ENCODE results near the gene SF3B3.
"Not testable (repeated sequence)": the region's sequence is repeated elsewhere in the genome, so short reads cannot be mapped to it uniquely, and the experiment has no call there.

The SF3B3 gene

GRCh38 chr16:70611785-70612303, 88.2 kb downstream of the SF3B3 start:
- POLR2A ChIA-PET: no interaction called here
- DNase-seq (ENCODE audit: extremely low spot score): no peak
- CTCF ChIA-PET: interaction anchor here (0.6 kb wide), 1 partner anchor 330 kb away, joined by 3 read pairs; no protein-coding TSS in a partner anchor
- no peak for TF ChIP-seq SUZ12 (IDR thresholded peaks at IDR 0.05)
- no peak for TF ChIP-seq NFRKB (IDR thresholded peaks at IDR 0.05)
- TF ChIP-seq FOXM1 (IDR thresholded peaks at IDR 0.05; ENCODE audit: borderline replicate concordance): no peak
- TF ChIP-seq FOXK2 (IDR thresholded peaks at IDR 0.05): no peak
- TF ChIP-seq TARDBP (IDR thresholded peaks at IDR 0.05): no peak
- no peak for TF ChIP-seq ZNF384 (IDR thresholded peaks at IDR 0.05)
- TF ChIP-seq PKNOX1 (IDR thresholded peaks at IDR 0.05): no peak
- TF ChIP-seq L3MBTL2 (conservative IDR thresholded peaks at IDR 0.05): no peak
- TF ChIP-seq FOXA1 (IDR thresholded peaks at IDR 0.05): no peak
- TF ChIP-seq BHLHE40 (IDR thresholded peaks at IDR 0.05; ENCODE audit: borderline replicate concordance): no peak
- TF ChIP-seq HDGF (IDR thresholded peaks at IDR 0.05; ENCODE audit: borderline replicate concordance): no peak
- no peak for TF ChIP-seq LEF1 (IDR thresholded peaks at IDR 0.05; ENCODE audit: borderline replicate concordance)

- no peak for DNase-seq (ENCODE audit: extremely low spot score)
- ChIA-PET POLR2A (no interaction called here), CTCF (interaction anchor here (0.5 kb wide), 1 partner anchor 11 kb away, joined by 4 read pairs; no protein-coding TSS in a partner anchor)
- TF ChIP-seq ARNT (IDR thresholded peaks at IDR 0.05) (no peak), SP1 (IDR thresholded peaks at IDR 0.05) (no peak), FOXA1 (IDR thresholded peaks at IDR 0.05) (no peak), NFRKB (IDR thresholded peaks at IDR 0.05) (no peak), CTBP1 (IDR thresholded peaks at IDR 0.05; ENCODE audit: borderline replicate concordance) (no peak)
Observed at GRCh38 chr16:70612931-70613330, 89.3 kb downstream of the SF3B3 start.

GRCh38 chr16:70614208-70614951, 90.8 kb downstream of the SF3B3 start:
- ChIA-PET CTCF (interaction anchor here (1.1 kb wide), 1 partner anchor 12 kb away, joined by 3 read pairs; no protein-coding TSS in a partner anchor), POLR2A (no interaction called here)
- DNase-seq (ENCODE audit: extremely low spot score): no peak
- TF ChIP-seq ELF4 (IDR thresholded peaks at IDR 0.05) (no peak), ZNF384 (IDR thresholded peaks at IDR 0.05) (no peak)

GRCh38 chr16:70615945-70616344, 92.3 kb downstream of the SF3B3 start:
- POLR2A ChIA-PET: no interaction called here
- no peak for TF ChIP-seq FOXM1 (IDR thresholded peaks at IDR 0.05; ENCODE audit: borderline replicate concordance)
- no peak for TF ChIP-seq HDGF (IDR thresholded peaks at IDR 0.05; ENCODE audit: borderline replicate concordance)
- TF ChIP-seq CTBP1 (IDR thresholded peaks at IDR 0.05; ENCODE audit: borderline replicate concordance): no peak
- no peak for TF ChIP-seq TARDBP (IDR thresholded peaks at IDR 0.05)
- no peak for TF ChIP-seq FOXA1 (IDR thresholded peaks at IDR 0.05)
- no peak for TF ChIP-seq SP1 (IDR thresholded peaks at IDR 0.05)
- no peak for TF ChIP-seq ZNF384 (IDR thresholded peaks at IDR 0.05)
- no peak for TF ChIP-seq ARNT (IDR thresholded peaks at IDR 0.05)
- no peak for TF ChIP-seq SUZ12 (IDR thresholded peaks at IDR 0.05)
- TF ChIP-seq FOXK2 (IDR thresholded peaks at IDR 0.05): no peak
- no peak for TF ChIP-seq L3MBTL2 (conservative IDR thresholded peaks at IDR 0.05)
- TF ChIP-seq LEF1 (IDR thresholded peaks at IDR 0.05; ENCODE audit: borderline replicate concordance): no peak
- TF ChIP-seq PKNOX1 (IDR thresholded peaks at IDR 0.05): no peak
- no peak for TF ChIP-seq ELF4 (IDR thresholded peaks at IDR 0.05)
- no peak for TF ChIP-seq NFRKB (IDR thresholded peaks at IDR 0.05)
- no peak for TF ChIP-seq BHLHE40 (IDR thresholded peaks at IDR 0.05; ENCODE audit: borderline replicate concordance)
- CTCF ChIA-PET: interaction anchor here (1.0 kb wide), 1 partner anchor 14 kb away, joined by 3 read pairs; no protein-coding TSS in a partner anchor
- DNase-seq (ENCODE audit: extremely low spot score): no peak

GRCh38 chr16:70621864-70622263, 98.2 kb downstream of the SF3B3 start:
- DNase-seq (ENCODE audit: extremely low spot score); POLR2A ChIA-PET; CTCF ChIA-PET: not testable (repeated sequence)
